HG02588 (cell line): ENCODE measurements around the gene TMPRSS7.

ENCODE experiments used
- ATAC-seq: cut with Tn5 transposase; IDR thresholded peaks from one replicate; pipeline ENCODE4 v1.9.1; 2021; ENCODE audit warnings: mild to moderate bottlenecking, moderate library complexity; ENCODE audit not compliant: unreplicated experiment

Gene TMPRSS7, protein sequence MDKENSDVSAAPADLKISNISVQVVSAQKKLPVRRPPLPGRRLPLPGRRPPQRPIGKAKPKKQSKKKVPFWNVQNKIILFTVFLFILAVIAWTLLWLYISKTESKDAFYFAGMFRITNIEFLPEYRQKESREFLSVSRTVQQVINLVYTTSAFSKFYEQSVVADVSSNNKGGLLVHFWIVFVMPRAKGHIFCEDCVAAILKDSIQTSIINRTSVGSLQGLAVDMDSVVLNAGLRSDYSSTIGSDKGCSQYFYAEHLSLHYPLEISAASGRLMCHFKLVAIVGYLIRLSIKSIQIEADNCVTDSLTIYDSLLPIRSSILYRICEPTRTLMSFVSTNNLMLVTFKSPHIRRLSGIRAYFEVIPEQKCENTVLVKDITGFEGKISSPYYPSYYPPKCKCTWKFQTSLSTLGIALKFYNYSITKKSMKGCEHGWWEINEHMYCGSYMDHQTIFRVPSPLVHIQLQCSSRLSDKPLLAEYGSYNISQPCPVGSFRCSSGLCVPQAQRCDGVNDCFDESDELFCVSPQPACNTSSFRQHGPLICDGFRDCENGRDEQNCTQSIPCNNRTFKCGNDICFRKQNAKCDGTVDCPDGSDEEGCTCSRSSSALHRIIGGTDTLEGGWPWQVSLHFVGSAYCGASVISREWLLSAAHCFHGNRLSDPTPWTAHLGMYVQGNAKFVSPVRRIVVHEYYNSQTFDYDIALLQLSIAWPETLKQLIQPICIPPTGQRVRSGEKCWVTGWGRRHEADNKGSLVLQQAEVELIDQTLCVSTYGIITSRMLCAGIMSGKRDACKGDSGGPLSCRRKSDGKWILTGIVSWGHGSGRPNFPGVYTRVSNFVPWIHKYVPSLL

DNA sequence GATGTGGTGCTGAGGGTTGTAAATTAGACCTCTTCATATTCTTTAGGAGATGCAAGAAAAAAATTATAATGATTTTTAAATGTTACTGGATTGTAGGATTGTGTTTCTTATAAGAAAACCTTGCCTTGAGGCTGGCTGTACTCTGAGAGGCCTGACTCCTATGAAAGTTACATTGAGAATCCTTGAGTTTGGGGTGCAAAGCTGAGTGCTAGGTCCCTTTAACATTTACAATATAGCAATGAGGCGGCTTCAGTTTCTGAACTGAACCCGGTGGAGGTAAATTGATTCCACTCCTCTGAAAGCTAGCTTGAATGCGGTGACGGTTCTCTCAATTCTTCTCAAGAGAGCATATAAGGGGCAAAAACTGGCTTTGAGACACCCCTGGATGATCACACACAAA lies at the start of gene TMPRSS7:
Gene TMPRSS7 (plus strand): TSS at position 301 of the 400 bp plus-strand sequence. CDS start 110 bp downstream, outside the sequence.
- ATAC-seq: no peak

DNA sequence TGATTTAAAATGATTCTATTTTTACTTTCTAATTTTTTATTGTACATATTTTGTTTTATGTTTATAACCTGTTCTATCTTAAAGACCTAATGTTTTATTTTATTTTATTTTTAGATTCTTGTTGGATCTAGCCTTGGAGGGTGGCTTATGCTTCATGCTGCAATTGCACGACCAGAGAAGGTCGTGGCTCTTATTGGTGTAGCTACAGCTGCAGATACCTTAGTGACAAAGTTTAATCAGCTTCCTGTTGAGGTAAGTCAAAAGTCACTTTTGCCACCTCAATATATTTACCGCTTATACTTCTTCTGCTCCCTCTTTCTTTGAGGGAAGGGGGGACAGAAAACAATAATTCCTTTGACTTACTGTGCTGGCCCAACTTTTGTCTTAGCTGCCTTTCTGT lies 47.7 kb upstream of the TMPRSS7 start:
- ATAC-seq: no peak

DNA sequence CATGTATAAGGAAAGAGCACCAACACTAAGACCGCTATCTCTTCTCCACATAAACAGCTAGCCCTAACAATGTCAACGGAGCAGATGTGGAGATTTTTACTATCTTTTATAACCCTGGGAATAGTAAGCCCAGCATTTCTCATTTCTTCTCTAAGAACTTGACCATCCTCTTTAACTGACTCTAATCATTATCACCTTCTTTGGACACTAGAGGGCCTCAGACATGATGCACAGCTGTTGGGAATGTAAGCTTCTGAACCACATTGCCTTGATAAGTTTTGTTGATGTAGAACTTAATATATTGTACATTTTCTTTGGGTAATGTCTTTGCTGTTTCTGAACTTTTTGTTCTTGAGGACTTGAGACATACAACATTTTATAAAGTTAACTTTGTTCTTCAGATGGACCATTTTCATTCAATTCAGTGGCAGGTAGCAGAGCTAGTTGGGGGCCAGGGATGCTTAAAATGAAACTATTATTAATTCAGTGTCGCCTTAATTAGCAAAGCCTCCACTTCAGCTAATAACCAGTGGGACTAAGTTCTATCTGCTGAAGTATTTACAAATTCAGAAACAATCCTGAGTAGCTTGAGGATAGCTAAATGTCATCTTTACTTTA lies 45.4 kb upstream of the TMPRSS7 start:
- peak; percentile 91 for ATAC-seq

DNA sequence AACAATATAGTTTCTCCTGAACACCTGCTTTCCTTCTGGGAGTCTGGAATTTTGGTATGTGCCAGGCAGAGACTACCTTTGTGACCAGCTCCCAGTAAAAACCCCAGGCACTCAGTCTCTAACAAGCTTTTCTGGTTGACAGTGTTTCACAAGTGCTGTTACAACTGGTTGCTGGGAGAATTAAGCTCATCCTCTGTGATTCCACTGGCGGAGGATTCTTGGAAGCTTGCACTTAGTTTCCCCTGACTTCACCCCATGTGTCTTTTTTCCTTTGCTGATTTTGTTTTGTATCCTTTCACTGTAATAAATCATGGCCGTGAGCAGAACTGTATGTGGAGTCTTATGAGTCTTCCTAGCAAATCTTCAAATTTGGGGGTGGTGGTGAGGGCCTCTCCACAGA lies 41.5 kb upstream of the TMPRSS7 start:
- ATAC-seq: no peak

DNA sequence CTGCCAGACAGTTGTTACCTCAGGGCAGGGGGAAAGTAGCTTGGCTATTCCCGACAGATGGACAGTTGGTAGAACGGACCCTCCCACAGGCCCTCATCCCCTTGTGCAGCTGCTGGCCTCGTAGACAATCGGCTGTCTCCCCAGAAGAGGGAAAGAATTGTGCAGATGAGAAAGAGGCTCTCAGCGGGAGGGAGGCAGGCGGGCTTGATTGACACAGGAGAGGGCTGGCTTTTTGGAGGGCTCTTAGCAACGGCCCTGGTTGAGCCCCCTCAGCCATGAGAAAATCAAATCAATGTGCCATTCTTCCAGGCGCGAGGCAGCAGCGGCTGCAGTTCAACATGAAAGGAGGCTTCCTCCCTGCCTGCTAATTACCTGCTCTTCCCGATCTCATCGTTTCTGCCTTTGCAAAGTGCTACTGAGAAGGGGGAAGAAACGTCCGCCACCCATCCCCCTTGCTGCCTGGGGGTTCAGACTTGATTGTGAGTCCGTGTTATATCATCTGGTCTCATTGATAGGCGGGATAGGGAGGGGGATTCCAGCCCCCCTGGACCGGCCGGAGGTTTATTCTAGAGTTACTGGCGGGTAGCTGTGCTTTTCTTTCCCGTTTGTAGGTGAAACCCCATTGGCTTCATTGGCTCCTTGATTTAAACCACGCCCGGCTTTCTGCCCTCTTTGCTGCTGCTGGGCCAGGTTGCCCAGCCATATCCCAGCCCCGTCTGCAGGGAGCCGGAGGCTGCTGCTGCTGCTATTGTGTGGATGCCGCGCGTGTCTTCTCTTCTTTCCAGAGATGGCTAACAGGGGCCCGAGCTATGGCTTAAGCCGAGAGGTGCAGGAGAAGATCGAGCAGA lies 35.7 kb upstream of the TMPRSS7 start, which contains the start of gene TAGLN3:
Gene TAGLN3 (plus strand): TSS at position 287 of the 848 bp plus-strand sequence. CDS start 501 bp downstream, at position 788.
- peak; percentile 56 for ATAC-seq

DNA sequence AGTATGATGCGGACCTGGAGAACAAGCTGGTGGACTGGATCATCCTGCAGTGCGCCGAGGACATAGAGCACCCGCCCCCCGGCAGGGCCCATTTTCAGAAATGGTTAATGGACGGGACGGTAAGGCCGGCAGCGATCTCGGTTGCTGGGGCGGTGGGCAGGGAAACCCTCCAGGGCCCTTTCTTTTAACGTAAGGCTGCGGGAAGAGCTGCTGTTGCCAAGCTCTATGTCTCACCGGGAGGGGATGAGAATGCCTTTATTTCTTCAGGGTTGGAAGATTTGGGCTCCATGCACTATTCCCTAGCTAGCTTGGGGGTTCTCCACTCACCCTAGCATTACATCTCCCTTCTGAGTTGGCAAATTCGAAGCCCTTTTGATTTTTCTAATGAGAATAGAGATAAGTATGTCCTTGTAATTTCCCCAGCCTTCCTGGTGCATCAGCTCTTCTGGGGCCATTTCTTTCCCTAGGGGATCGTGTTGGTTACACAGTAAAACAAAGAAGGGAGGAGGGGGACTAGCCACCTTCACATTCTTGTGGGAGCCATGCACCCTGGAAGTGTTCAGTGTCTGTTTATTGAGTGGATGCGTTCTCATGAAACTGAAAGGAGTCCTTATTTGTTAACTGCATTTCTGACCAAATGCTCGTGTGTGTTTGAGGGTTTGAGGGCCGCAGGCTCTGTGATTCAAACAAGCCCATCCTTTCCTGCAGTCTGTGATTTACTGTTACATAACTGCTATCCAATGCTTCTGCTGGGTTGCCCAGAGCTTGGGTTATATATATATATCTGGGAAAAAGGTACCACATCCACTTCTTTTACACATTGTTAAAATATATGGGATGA lies 34.8 kb upstream of the TMPRSS7 start:
- no peak for ATAC-seq

DNA sequence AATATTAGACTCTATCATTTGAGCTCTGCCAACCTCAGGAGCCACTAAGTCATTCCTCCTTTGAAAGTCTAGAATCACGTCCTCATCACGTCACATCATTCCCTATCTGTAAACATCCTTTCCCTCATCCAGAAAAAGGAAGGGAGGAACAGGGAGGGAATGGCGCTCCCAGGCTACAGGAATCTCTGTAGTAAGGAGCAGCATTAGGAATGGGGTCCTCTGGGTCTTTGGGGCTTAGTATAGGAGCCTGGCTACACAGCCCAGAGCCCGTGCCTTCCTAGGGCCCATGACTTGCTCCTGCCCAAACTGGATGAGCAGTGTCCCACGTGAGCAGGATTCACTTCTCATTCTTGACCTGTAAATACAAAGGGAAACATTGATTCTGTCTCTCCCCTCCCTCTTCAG lies 34.2 kb upstream of the TMPRSS7 start:
- no peak for ATAC-seq

DNA sequence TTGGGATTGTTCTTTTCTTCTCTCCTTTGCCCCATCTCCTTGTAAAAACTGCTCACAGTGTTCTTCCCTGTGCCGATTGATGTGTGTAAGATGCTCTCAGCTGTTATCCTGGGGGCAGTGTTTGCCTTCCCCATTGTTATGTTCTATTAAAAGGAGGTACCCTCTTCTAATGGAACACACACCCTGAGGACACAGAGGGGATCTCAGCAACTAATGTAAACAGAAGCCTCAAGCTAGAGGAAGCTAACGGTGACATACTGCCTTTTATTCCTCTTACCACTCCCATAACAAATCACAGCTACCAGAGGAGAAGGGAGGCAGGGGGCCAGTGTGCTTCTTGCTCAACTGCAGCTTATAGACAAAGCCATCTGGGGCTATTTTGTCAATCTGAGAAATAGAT lies 33.6 kb upstream of the TMPRSS7 start:
- ATAC-seq: no peak

DNA sequence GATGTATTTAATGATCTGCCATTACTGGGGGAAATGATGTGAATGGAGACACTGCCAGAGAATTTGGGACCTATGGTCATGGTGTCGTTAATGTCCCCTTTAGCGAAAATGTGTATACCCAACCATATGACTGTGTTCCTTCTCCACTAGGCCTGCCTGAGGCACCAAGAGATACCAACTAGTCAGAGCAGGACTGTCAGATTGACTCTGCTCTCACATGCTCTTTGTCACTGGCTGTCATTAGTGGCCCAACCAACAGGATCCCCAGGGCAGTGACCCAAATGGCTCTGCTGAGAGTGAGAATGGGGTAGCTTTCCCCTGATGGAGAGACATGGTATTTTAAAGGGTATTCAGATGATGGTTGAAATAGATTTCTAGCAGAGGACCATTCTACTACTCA lies 33.0 kb upstream of the TMPRSS7 start:
- no peak for ATAC-seq

DNA sequence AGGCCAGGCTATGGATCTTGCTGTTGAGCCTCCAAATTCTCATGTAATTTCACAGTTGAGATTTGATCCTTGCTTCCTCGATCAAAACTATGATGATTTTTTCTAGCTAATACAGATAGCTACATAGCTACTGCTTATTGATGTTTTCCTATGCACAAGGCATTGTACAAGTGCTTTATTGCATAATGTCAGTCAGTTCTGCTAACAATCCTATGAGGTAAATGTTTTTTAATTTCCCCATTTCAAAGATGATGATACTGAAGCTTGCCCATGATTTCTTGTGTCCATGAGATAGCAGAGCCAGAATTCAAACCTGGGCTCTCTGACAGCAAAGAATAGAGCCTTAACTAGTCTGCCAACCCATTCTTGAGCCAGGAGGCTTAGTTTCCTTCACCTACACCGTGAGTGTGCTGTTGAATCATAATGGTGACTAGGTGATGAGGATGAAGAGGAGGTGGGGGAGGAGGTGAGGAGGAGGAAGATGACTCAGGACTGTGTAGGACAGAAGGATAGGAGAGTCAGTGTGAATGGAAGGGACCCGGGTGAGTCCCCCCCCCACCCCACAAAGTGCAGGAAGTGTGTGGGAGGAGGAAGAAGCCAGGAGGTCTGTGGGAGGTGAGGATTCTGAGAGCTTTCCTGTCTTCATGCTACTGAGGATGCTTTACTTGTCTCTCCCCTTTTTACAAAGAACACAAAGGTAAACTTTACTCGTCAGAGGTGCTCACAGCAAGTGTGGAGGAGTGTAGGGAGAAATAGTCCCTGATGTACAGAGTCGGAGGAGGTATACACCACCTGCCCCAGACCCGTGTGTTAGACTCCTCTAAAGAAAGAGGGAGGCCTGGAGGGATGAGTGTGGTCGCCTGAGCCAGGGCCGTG lies 32.2 kb upstream of the TMPRSS7 start:
- ATAC-seq: no peak

DNA sequence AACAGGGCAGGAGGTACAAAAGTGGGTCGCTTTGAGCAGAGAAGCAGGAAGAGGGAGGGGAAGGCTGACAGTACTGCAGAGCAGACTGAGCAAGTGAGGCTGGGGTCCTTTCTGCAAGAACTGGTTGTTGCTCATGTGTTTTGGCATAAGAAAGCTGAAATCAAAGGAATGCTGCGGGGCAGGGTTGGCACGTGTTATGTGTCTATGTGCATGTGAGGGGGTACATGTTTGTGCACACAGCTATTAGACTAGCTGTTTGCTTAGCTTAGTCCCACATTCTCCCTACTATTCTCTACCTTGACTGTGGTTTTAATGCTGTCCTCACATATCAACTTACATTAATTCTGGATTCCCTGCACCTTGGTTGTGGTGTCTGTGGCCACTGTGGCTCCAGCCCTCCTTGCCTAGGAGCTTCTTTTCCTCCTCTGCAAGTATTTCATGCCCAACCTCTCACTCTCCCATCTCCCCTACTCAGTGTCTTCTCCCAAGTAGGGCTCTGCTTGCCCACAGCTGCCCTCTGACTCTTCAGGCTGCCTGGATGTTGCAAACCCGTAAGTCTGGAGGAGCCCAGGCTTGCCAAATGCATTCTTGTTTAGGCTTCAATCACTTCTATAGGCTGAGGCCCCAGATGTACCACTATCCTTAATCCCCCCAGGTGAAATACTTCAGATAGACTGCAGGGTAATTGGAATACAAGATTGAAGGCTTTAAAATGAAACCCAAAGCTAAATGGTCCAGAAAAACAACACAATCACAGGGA lies 31.0 kb upstream of the TMPRSS7 start:
- ATAC-seq: no peak

DNA sequence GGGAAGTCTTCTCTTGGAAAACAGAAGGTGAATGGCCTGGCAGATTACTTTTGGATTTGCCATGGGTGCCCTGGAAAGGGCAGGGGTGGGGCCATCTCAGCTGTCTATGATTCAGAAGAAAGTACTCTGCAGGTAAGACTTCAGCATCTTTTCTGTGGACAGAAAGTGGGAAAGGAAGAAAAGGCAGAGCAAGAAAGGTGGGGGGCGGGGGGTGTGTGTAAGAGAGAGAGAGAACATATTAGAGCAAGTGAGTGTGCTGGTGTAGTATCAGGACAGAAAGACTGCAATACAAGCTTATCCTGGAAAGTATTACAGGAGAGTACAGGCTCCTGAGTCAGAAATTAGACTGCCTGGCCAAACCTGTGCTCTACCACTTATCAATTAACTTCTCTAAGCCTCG lies 30.3 kb upstream of the TMPRSS7 start:
- no peak for ATAC-seq

DNA sequence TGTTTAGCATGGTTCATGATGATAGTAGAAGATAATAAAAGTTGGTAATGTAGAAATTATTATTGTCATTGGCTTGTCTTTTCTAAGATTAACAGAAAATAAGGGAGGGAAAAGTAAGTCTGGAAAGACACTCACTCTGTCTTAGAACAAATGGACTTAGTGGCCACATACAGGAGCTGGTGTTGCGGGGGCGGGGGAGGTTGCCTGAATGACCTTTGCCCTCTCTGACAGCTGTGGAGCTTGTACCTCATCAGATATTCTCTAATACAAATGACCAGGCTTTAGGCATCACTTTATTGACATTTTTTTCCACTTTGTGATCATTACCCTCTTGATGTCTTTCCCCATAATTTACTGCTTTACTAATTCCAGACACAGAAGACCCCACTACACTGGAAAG lies 29.9 kb upstream of the TMPRSS7 start:
- ATAC-seq: no peak

DNA sequence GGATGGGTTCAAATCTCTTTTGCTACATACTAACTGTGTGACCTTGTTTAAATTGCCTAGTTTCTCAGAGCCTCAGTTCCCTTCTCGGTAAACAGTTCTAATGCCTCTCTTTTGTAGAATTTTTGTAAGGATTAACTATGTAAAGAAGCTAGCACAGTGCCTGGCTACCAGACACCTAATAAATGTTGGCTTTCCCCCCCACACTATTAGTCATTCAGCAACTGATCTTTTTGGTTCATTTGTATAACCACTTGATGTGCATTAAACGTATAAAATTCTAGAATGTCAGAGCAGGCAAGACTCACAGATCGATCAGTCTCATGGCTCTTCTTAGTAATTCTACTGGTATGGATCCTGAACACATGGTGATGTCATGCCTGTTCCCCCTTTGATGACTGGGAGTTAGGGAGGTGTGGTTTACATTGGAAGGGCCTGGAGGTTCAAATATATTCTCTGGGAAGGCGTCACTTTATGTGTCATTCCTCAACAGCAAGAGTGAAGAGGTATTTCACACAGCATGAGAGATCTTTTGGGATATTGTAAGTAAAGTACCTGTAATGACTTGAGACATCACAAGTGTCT lies 29.4 kb upstream of the TMPRSS7 start:
- no peak for ATAC-seq

DNA sequence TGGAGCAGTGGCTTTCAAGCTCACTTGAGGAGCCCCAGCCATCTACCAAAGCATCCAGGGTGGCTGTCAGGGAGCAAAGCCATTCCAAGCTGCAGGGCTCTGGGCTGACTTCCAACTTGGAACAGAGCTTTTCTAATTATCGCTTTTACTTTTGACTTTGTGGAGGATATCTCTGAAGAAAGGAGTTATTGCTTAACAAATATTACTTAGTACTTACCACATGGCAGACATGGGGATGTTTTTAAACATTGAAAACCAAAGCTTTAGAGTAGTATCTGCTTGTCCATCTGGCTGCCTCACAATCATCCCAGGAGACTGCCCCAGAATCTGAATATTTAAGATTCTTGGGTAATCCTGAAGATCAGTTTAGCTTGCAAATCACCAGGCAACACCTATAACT lies 26.9 kb upstream of the TMPRSS7 start:
- ATAC-seq: no peak

DNA sequence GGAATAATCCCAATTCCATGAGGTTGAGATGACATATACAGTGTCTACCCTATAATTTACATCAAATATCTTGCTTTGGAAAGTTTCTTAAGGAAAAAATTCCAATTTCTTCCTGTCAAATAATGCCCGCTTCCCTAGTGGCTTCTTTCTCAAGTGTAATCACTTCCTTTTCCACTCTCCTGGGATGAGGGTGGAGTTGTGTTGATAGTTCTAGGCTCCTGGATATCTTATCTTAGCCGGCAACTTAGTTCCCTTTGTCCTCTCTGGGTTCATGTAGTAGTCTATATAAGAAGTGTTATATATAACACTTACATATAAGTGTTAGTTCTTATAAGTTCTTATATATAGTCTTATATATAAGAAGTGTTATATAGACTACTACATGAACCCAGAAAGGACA lies 24.9 kb upstream of the TMPRSS7 start:
- ATAC-seq: no peak

DNA sequence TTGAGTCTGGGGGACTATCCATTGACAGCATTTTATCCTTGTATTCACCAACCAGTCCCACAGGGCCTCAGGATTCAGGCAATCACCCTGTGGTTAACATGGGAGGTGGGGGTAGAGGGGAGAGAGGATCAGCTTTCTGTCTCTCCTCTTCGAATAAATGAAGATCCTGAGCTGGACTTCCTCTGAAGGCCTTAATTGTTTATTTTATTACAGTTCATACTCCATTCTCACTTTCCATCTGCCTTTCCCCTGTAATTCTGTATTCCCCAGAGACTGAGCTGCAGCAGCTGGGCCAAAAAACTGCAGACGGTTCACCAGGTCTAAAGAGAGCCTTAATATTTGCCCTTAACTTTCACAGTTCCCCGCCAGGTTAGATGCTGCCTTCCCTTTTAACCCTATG lies 23.9 kb upstream of the TMPRSS7 start:
- no peak for ATAC-seq
